KMS-11 (cell line): Measurements from ENCODE around the gene CENPX.

ENCODE experiments used
- H2AFZ ChIP-seq: fragments of 200-600 bp; sonication (generic); 2 replicates; pipeline ENCODE4 v1.6.1; 2016; ENCODE audit warnings: antibody characterized with exemption, mixed run types, low read depth
- H3K27ac ChIP-seq: fragments of 200-600 bp; sonication (generic); 2 replicates; pipeline ENCODE4 v1.6.1; 2016; ENCODE audit warnings: mild to moderate bottlenecking, mixed run types
- H3K27me3 ChIP-seq: fragments of 200-600 bp; sonication (generic); 2 replicates; pipeline ENCODE4 v1.6.1; 2017; ENCODE audit warnings: mild to moderate bottlenecking, low read depth, mixed run types, moderate library complexity; ENCODE audit not compliant: insufficient read depth
- H3K36me3 ChIP-seq: fragments of 200-600 bp; sonication (generic); 2 replicates; pipeline ENCODE4 v1.6.1; 2017; ENCODE audit warnings: mild to moderate bottlenecking, mixed run types; ENCODE audit not compliant: insufficient read depth
- H3K4me1 ChIP-seq: fragments of 200-600 bp; sonication (generic); 2 replicates; pipeline ENCODE4 v1.6.1; 2016; ENCODE audit warnings: mild to moderate bottlenecking, low read depth, mixed run types; ENCODE audit not compliant: poor library complexity, severe bottlenecking
- H3K4me2 ChIP-seq: fragments of 200-600 bp; sonication (generic); 2 replicates; pipeline ENCODE4 v1.7.0; 2016; ENCODE audit warnings: mild to moderate bottlenecking, mixed run types
- H3K4me3 ChIP-seq: fragments of 200-600 bp; sonication (generic); IDR thresholded peaks from 2 replicates; pipeline ENCODE4 v1.6.1; 2017; ENCODE audit warnings: low read depth, low read length, mixed read lengths; ENCODE audit not compliant: insufficient read depth
- H3K79me2 ChIP-seq: fragments of 200-600 bp; sonication (generic); 2 replicates; pipeline ENCODE4 v1.6.1; 2016; ENCODE audit warnings: low read depth, mixed run types; ENCODE audit not compliant: insufficient read depth
- H3K9ac ChIP-seq: fragments of 200-600 bp; sonication (generic); 2 replicates; pipeline ENCODE4 v1.6.1; 2016; ENCODE audit warnings: mild to moderate bottlenecking, mixed run types
- H4K20me1 ChIP-seq: fragments of 200-600 bp; sonication (generic); 2 replicates; pipeline ENCODE4 v1.6.1; 2016; ENCODE audit warnings: mild to moderate bottlenecking, mixed run types; ENCODE audit not compliant: insufficient read depth
- CTCF ChIP-seq: fragments of 200-600 bp; sonication (generic); conservative IDR thresholded peaks from 2 replicates; pipeline ENCODE4 v1.6.1; 2017; ENCODE audit warnings: low read depth, mild to moderate bottlenecking, antibody characterized with exemption, low read length, moderate library complexity, mixed read lengths

CENPX gene

DNA sequence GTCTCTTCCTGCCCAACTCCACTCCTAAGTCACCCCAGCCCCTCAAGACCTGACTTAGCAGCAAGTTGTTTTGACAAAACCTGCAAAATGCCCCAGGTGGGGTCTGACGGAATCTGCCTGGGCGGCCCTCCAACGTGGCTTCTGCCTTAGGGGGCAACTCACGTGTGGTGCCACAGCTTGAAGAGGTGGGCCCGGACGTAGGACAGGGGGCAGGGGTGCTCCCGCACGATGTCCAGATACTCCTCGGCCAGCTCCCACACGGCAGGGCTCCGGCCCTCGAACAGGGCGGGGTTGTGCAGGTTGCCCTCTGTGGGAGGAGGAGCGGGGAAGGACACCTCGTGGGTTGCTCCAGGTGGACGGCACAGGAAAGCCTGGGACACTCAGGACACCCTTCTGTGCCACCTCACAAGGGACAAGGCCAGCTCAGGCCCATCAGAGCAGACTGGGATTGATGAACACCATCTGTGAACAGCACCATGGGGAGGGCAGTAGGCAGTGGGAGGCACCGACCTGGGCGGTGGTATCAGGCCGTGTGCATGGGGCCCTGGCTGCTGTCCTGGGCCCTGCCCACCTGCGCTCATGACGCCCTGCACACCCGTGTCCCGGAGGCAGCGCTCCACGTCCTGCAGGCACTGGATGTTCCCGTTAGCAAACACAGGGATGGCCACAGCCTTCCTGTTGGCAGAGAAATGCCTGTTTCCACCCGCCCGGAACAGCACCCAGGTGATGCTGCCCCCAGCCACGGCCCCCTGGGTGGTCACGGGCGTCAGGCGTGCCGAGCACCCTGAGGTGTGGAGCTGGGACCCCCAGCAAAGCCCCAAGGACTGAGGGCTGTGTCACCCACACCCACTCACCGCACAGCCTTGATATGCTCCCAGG is 38.6 kb upstream of the CENPX start:
- Histone ChIP-seq H3K9ac (no peak overlapping the region), H2AFZ (no peak overlapping the region), H3K36me3 (peaks cover 10% of the 10 kb centered on the region), H3K27ac (no peak overlapping the region), H3K4me1 (peaks cover 12% of the 10 kb centered on the region), H3K4me3 (no peak overlapping the region), H3K79me2 (peaks cover 13% of the 10 kb centered on the region), H4K20me1 (no peaks in the 10 kb centered on the region), H3K27me3 (no peaks in the 10 kb centered on the region), H3K4me2 (no peak overlapping the region)
- TF ChIP-seq CTCF, result no peak

DNA sequence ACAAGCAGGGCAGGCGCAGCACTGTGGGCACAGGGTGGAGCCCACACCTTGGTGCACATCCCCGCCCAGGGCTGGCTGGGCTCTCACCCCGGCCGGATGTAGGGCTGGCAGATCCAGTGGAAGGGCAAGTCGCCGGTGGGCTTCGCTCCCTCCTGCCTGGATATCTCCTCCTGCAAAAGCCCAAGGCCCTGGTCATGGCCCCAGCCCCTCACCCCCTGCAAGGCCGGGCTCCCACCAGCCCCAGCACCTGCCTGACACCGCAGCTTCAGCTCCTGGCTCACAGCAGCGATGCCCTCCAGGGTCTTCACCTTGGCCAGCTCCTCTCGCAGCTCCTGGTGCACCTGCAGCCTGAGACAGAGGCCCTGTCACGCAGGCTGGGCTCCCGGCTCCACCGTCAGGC is 37.9 kb upstream of the CENPX start:
- no peaks in the 10 kb centered on the region for H3K27me3 ChIP-seq
- H3K4me3 ChIP-seq, result no peak overlapping the region
- no peak overlapping the region for H2AFZ ChIP-seq
- no peak overlapping the region for H3K27ac ChIP-seq
- peaks cover 13% of the 10 kb centered on the region for H3K79me2 ChIP-seq
- H3K4me2 ChIP-seq, result no peak overlapping the region
- H4K20me1 ChIP-seq, result no peaks in the 10 kb centered on the region
- peaks cover 9% of the 10 kb centered on the region for H3K4me1 ChIP-seq
- no peak for TF ChIP-seq CTCF
- H3K36me3 ChIP-seq, result peaks cover 10% of the 10 kb centered on the region
- H3K9ac ChIP-seq, result no peak overlapping the region

- no peak overlapping the region for H3K4me2 ChIP-seq
- H4K20me1 ChIP-seq, result no peaks in the 10 kb centered on the region
- H3K36me3 ChIP-seq, result peaks cover 11% of the 10 kb centered on the region
- peaks cover 9% of the 10 kb centered on the region for H3K4me1 ChIP-seq
- H3K4me3 ChIP-seq, result no peak overlapping the region
- peaks cover 10% of the 10 kb centered on the region for H3K79me2 ChIP-seq
- no peaks in the 10 kb centered on the region for H3K27me3 ChIP-seq
- no peak overlapping the region for H3K27ac ChIP-seq
- no peak overlapping the region for H2AFZ ChIP-seq
- TF ChIP-seq CTCF, result no peak
- H3K9ac ChIP-seq, result no peak overlapping the region
These were observed 37.3 kb upstream of the CENPX start for GRCh38 chr17:82060001-82060380.

DNA sequence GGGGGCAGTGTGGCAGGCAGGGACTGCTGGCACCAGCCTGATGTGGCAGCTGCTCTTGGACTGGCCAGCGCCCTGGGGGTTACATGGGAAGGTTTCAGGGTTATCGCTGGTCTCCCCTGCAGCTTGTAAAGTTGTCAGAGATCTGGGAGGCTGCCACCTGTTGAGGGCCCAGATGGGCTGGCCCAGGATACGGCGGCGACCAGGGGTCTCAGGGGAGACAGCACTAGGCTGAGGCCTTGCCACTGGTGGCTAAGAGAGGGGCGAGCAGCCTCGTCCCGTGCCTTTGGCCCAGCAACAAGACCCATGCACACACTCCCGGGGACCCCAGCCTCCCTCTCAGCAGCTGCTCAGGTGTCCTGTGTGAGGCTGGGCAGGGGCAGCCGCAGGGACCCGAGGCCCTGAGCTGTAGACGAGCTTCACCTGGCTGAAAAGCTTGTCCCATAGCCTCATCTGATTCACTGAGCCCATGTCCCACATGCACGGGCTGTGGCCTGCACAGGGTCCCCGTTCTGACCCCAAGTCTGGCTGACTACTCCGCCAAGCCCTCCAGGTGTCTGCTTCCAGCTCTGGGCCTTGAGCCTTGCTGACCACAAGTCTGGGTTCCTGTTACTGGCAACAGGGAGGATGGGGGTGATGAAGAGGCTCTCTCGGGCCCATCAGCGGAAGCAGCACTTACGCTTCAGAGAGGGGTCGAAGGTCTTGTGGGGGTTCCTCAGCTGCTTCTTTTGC is 36.8 kb upstream of the CENPX start:
- no peak for TF ChIP-seq CTCF
- Histone ChIP-seq H3K4me3 (no peak overlapping the region), H3K27ac (no peak overlapping the region)

More for the DNA sequence above, 36.8 kb upstream of the CENPX start:
- Histone ChIP-seq H3K4me1 (peaks cover 6% of the 10 kb centered on the region), H3K27me3 (no peaks in the 10 kb centered on the region), H3K36me3 (peaks cover 13% of the 10 kb centered on the region), H3K79me2 (peaks cover 4% of the 10 kb centered on the region; the same call in 1 of the 2 replicates), H3K4me2 (no peak overlapping the region), H3K9ac (no peak overlapping the region), H2AFZ (no peak overlapping the region), H4K20me1 (no peaks in the 10 kb centered on the region)
